GM19351 (cell line): ENCODE data around the gene JARID2.

Source experiments
- ATAC-seq: cut with Tn5 transposase; IDR thresholded peaks from one replicate; pipeline ENCODE4 v1.9.1; 2021; ENCODE audit warnings: mild to moderate bottlenecking, moderate library complexity; ENCODE audit not compliant: unreplicated experiment

JARID2 gene

DNA sequence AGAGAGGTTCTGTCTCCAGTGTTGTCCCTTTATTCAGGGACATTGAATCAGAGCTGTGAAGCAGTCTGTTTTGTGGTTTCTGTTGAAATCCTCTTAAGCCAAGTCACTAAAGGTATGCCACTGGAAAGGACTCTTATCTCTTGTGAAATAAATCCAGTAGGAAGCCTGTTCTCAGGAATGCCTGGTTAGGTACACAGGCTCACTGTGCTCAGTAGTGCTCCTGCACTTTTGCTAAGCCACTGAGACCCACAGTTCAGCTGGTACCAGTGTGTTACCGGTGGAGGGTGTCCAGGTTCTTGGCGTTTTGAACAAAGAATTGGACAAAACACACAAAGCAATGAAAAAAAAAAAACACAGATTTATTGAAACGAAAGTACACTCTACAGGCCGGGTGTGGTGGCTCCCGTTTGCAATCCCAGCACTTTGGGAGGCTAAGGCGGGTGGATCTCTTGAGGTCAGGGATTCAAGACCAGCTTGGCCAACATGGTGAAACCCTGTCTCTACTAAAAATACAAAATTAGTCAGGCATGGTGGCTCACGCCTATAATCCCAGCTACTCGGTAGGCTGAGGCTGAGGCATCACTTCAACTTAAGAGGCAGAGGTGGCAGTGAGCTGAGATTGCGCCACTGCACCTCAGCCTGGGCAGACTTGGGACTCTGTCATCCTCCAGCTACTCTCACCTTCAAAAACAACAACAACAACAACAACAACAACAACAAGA is 186.1 kb downstream of the JARID2 start:
- no peak for ATAC-seq

DNA sequence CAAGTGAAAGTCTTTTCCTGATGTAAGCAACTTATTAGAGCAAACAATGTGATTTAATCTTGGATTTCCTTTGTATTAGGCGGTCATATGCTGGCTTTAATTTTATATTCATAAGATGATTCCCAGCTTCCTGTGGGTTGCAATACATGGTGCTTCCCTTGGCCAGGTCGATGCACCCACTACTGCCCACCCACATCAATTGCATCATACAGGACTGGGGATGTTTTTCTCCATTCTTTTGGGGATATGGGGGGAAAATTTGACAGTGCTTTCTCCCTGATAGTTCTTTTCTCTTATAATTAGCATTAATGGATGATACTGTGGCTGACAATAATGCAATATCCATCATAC is 187.6 kb downstream of the JARID2 start:
- no peak for ATAC-seq

DNA sequence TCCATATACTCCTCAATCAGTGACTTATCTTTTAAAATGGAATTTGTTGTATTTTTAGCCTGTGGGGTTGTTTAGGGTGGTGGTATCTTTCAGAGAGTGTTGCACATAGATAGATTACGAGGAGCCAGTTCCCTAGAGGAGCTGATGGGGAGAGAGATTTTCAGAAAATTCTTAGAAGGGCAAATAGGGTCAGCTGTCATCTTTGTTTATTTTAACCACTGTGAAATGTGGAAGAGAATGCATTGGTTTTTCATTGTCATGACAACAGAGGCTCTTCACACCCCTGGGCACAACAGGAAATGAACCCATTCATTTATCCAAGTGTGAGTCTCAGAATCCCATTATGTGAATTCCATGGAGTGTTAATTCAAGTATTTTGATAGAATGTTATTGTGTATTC is 188.4 kb downstream of the JARID2 start:
- ATAC-seq = no peak

DNA sequence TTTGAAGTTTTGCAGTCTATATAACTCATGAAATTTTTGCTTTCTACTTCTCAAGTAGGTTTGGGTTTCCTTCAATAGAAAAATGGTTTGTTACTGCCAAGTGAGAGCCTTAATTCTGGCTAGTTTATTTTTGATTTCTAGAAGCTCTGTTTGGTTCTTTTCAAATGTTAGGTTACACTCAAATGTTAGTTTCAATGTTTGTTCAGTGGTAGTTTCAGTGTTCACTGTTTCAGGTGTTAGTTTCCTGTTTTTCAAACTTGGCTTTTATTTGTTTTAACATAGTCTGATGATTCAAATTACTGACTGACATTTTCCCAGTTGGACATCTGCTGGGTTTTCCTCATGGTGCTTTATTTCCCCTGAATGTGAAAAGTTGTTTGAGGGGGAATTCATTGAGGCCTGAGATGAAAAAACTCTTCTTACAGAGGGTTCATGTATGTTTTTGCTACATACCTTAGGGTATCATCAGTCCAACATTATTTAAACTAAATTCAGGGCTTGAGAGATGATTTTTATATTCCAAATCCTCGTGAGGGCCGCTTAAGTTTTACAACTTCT is 189.0 kb downstream of the JARID2 start:
- no peak for ATAC-seq

DNA sequence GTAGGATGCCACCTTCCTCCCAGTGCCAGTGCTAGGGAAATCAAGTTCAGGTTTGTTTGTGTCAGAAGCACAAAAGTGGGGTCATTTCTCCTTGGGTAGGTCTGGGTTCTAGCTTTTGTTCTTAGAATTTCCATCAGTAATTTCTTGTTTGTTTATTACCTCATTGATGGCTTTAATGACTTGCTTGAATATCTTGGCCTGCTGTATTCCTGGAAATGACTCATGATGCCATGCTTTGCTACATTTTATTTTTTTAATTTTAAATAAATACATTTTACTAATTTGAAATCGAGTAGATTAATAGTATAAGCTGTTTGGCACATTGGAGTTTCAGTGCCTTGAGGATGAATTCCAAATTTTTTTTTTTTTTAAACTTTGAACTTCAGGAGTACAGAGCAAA is 189.6 kb downstream of the JARID2 start:
- ATAC-seq = no peak

DNA sequence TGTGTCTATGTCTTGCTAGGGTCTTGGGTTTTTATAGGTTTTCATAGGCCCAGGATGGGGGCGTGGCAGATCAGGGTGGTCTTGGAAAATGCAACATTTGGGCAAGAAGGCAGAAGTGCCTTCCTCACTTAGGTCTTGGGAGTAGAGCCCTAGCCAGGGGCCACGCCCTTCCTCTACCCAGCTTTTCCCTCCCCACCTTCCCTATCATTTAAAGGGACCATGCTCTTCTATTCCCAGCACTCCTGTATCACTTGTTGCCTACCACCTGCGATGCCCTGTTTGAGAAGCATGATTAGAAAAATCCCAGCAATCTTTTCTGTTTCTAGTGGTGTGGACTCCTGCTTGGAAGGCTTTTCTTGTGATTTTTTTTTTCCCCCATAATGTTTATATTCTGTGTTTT is 190.6 kb downstream of the JARID2 start:
- ATAC-seq = no peak

DNA sequence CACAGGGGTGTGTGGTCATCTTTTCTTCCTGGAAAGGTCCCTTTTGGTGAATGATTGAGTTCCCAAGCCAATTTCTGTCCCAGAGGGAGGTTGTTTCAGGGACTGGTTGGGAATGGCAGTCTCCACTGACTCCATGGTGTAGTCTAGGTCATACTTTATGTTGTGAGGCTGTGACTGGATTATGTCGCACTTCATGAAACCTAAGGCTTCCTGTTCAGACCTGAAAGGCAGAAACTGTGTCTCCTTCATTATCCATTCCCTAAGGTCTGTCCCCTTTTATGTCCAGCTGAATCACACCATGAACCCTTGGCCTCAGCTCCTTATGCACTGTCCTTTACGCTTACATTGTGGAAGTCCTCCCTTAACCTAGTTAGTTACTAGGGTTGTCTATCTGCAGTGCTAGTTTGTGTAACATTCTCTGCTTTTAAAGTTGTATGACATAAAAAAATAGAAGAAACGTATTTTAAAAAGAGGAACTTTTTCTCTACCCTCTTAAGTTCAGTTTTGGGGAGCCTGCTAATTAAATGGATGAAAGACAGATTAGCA is 191.3 kb downstream of the JARID2 start:
- ATAC-seq = no peak

DNA sequence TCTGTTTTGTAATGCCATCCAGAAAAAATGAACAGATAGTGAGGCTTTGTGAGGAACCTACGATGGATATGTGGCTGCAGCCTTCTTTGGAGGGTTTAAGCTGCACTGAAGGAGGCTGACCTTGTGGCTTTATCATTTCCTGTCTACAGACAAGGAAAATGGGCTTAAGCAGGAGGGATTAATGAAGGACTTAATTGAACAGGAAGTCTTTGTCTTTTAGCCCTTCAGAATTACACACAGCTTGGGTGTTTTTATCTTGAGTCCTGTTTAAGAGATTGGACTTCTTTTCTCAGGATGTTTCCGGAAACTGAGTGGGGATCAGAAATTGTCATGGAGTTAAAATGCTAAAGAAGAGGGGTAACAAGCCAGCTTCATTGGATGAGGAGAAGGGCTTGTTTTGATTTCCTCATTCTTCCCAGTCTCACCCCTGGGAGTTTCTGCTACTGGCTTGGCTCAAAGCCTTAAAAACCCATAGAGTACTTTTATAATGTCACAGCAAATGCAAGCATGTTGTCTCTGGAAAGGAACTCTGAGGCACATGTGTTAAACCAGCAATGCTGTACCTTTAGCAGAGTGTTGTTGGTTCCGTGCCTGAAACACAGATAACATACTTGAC is 193.6 kb downstream of the JARID2 start:
- no peak for ATAC-seq

DNA sequence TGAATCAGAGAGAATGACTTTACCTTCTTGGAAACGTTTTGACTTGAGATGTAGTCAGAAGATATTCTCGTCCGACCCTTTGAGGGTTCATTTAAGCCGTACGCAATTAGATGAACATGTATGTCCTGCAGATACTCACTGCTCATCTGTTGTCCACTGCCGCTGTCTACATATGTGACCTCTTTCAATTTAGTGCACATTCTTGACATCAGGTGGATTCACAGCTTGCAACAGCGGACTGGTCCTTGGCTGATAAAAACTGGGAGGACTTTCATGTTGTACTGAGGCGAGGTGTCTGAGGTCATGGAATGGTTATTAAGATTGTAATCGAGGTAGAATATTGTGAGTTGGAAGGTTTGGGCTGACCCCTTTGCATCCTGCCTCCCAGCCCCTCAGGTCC is 194.2 kb downstream of the JARID2 start:
- no peak for ATAC-seq

DNA sequence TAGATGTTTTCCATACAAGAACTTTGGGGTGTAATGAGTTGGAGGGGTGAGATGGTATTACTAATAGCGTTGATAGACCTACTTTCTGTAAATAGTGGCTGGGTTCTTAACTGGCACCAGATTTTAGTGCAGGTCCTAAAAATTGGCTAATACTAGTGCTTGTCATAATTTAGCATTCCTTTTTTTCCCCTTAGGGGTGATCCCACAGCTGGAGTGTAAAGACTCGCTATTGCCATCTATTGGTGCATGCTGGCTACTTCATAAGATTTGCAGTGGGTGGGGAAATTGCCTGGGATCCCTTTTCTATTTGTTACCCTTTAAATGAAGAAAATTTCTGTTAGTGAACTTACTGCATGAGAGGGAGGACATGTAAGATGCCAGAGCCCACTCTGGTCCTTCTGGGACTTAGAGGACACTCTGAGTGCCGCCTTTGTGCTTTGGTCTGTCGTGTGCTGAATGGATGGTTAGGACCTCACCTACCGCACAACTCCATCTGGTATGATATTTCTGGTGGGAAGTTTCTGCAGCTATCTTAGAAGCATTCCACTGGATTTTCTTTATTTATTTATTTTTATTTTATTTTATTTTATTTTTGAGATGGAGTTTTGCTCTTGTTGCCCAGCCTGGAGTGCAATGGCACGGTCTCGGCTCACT is 195.5 kb downstream of the JARID2 start:
- no peak for ATAC-seq

DNA sequence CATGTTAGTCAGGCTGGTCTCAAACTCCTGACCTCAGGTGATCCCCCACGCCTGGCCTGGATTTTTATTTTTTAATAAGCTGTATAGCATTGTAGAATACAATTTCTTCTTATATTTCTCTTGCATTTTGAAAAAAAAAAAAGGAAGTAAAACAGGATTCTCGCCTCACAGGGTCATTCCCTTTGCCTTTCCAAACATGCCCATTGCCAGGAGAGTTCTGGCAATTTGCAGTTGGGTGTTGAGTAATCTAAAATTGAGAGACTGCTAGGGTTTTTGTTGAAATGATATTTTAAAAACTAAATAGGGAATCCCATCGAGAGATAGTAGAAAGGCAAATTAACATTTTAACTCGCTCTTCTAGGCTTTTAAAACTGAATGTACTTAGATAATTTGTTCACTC is 196.1 kb downstream of the JARID2 start:
- no peak for ATAC-seq

DNA sequence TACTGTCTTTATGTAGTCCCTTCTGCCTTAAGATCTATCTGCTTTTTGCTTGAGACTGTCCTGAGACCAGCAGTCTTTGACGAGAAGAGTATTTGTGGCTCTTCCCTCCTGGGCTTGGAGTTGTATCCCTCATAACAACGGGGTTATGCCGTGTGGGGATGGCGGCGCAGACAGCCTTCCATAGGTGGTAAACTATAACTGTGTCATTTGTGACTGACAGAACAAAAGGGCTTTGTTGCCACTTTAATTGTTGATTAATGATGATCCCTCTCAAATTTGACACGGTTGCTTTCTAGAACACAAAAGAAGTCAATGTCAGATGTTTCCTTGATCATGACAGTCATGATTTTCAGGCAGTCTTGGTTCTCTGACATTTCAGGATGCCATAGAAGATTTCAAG is 196.6 kb downstream of the JARID2 start:
- no peak for ATAC-seq

DNA sequence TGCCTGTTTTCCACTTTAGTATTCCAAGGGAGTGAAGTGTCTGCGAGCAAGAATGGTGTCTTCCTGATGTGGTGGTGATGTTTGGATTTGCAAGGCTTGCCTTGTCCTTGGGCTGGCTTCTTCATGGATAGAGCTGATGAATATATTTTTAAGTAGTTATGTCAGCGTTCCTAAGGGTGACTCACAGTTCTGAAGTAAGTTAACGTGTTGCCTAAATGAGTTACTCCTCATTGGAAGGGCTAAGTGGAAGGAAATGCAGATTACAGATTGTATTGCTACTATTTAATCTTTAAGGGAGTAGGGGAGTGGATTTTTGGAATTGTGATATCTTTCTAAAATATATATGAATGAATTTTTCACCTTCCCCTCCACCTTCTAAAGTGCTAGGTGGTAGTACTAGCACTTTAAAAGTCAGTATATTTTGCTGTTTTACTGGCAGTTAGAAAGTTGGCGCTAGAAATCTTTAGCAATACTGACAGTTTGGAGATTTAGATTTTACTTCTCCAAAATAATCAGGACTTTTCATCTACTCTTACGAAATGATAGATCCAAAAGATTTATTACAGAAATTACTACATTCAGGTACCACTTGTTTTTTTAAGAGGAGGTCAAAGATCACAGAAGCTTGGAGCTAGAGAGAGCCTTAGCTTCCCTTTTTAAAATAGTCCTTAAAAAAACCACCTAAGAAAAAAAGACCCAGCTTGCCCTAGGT is 197.4 kb downstream of the JARID2 start:
- ATAC-seq = no peak

DNA sequence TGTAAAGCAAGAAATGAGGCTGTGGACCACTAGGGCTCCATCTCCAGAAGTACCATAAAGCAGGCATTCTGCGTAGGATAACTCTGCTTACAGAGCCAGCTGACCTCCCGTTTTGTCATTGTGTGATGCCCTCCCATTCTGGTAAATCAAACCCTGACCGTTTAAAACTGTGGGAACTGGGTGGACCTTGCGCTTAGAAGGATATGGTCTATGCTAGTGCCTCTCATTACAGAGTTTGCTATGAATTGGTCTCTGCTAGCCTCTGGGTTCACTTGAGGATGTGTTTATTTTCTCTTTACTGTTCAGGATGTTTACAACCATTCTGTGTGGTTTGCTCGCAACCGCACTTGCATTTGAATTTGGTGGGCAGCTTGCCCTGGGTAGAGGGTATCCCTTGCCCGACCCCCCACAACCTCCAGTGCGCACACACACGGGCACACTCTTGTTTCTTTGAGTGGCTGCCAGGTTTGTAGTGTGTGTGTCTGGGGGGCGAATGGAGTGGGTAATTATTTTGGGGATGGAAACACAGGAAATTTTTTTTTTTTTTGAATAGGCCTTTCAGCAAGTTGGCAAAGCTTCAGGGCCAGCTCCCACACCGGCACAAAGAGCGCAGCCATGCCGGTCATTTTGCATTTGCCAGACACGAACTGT is 198.3 kb downstream of the JARID2 start:
- no peak for ATAC-seq

DNA sequence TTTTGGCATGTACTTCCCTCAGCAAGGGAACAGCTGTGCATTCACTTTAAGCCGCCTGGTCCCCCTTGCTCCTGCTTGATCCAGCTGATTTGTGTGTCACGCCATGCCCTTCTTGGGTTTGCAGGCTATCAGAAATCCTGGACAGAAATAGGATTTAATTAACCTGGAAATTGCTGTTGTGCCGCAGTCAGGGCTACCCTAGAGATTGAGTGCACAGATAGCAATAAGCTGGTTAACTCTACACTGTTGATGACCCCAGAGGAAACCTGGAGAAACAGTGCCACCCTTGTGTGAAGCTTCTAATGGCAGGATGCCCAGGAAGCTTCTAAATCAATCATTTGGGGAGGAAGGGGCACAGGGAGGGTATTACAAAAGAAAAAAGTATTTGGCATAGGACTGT is 199.0 kb downstream of the JARID2 start:
- ATAC-seq = no peak

DNA sequence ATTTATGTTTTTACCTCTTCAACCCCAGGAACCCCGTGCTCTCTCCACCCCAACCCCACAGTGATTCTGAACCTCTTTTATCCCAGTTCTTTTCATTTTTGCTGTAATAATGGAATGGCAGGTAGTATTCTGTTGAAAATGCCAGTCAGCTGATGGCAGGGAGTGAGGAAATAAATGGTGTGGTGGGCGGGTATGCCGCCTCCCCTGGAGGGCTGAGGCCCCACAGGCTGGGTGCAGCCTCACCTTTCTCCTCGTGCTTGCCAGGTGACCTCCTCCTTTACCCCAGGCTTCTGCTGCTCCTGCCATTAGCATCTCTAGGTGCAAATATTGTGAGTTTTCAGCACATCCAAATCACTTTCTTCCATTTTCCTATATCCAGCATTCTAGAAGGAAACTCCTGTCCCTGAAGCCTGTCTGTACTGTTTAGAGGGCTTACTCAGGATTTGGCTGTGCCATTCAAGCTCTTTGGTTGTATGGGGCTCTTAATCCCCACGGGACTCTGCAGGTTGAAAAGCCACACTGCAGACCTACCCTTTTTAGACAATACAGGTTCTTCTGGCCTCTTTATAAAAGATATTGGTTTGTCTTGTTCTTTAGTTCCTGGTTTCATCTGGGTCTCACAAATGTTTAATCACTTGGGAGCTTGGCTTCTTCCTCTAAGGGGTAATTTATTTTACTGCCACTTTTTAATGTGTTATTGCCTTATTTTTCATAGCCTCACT is 201.8 kb downstream of the JARID2 start:
- ATAC-seq = no peak

DNA sequence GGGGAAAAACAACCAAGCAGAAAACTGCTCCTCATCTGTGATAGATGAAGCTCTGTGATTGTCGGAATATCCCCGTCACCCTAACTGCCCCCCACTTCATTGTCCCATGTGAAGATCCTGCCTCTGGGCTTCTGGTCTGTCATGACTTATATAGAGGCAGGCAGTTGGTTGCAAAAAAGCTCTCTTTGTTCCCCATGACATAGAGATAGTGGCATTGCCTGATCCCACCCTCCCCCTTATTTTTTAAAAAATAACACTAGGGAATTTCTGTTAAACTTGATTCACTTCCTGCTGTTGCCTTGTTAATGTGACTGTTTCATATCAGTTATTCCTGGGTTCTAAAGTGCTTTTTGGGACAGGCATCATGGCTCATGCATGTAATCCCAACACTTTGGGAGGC is 203.1 kb downstream of the JARID2 start:
- no peak for ATAC-seq

DNA sequence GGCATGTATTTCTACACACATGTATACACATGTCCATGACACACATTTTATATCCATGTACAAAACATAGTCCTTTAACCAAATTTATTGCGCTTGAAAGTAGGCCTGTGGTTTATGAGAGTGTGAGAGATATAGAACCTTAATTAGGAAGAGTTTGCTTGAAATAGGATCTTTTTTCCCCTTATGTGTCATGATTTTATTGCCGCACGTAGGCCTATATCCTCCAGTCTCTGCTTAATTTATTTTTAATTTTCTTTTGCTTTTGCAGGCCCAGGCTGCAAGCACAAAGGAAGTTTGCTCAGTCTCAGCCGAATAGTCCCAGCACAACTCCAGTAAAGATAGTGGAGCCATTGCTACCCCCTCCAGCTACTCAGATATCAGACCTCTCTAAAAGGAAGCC is 205.9 kb downstream of the JARID2 start:
- no peak for ATAC-seq

DNA sequence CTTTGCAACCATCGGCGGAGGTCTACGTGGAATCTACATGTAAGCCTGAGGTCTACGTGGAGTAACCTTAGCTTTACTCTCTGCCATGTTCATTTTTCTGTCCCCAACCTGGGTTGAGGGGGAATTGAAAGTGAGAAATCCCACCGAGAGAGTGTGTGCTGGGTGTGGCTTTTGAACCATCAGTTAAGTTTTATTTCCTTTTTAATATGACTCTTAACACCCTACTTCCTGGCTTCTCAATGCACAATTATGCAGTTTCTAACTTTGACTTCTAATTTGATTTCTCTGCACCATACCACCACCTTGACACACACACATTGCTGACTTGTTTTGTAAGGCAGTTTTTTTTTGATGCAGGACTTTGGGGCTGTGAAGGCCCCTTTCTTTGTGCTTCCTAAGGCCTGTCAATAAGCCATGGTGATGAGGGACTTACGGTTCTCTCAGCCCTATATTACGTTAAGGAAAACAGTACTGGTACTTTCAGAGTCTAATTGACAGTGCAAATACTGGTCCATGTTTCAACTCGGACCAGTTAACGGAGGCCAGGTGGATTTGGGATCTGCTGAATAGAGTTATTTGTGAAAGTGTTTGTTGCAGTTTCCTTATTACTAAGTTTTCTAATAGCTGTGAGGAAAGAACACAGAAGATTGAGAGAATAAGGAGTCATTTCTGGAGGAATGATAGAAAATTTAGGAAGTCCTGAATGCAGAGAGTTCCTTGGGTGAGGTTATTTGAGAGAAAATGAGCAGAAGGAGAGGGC is 206.5 kb downstream of the JARID2 start:
- ATAC-seq = no peak
